Dermis microvascular lymphatic vessel endothelial cell (primary cell): ENCODE results near the gene AKAP17A. TPM values are rescaled to one million over a fixed set of nuclear protein-coding genes. Genes with fewer than 3 reads are reported as not detected.
"Not testable (repeated sequence)": the region's sequence is repeated elsewhere in the genome, so short reads cannot be mapped to it uniquely, and the experiment has no call there.

Source experiments
- DNase-seq, 2 donors: peaks; one replicate each; pipeline versions ENCODE4 v3.0.0 to v3.0.0-alpha.2; 2010; ENCODE audit warnings: low read depth in 2 of 2
- total RNA-seq: library from RNA; depleted of rRNA; stranded (reverse); fragments of >200 nt; gene quantifications from 2 replicates; pipeline ENCODE4 v1.2.1, GENCODE V29; 2014

AKAP17A gene
- total RNA-seq, 1 donor from 2014 or later, result 13.5 TPM

- no peak for DNase-seq
These were observed 9.8 kb downstream of the AKAP17A start for GRCh38 chrX:1601051-1601767.

- no peak for DNase-seq
These were observed 10.3 kb downstream of the AKAP17A start for GRCh38 chrX:1601768-1602085.

GRCh38 chrX:1602299-1602698 is 10.9 kb downstream of the AKAP17A start:
- DNase-seq, result no peak

GRCh38 chrX:1606496-1606895 is 15.1 kb downstream of the AKAP17A start:
- DNase-seq, result no peak

- DNase-seq, result no peak
These were observed 17.9 kb downstream of the AKAP17A start for GRCh38 chrX:1609311-1609710.

GRCh38 chrX:1609762-1610161 is 18.4 kb downstream of the AKAP17A start:
- DNase-seq, result no peak

GRCh38 chrX:1610166-1610565 is 18.8 kb downstream of the AKAP17A start:
- DNase-seq, result no peak

- no peak for DNase-seq
These were observed 19.3 kb downstream of the AKAP17A start for GRCh38 chrX:1610736-1611135.

GRCh38 chrX:1612641-1613286 is 21.4 kb downstream of the AKAP17A start:
- no peak for DNase-seq

- no peak for DNase-seq
These were observed 23.5 kb downstream of the AKAP17A start, which contains the start of gene ASMT for GRCh38 chrX:1614927-1615326. Gene ASMT, plus strand, starts transcription at chrX:1615059. Its CDS starts 141 bp downstream, at chrX:1615200.

GRCh38 chrX:1618689-1619088 is 27.3 kb downstream of the AKAP17A start:
- no peak for DNase-seq

GRCh38 chrX:1623691-1624090 is 32.3 kb downstream of the AKAP17A start:
- no peak for DNase-seq

GRCh38 chrX:1624158-1624860 is 32.9 kb downstream of the AKAP17A start:
- DNase-seq, result not testable (repeated sequence)

- DNase-seq, result not testable (repeated sequence)
These were observed 33.4 kb downstream of the AKAP17A start for GRCh38 chrX:1624861-1625215.

GRCh38 chrX:1629244-1629643 is 37.8 kb downstream of the AKAP17A start:
- no peak for DNase-seq

- DNase-seq, result no peak
These were observed 54.6 kb downstream of the AKAP17A start for GRCh38 chrX:1646009-1646408.

- DNase-seq, result no peak
These were observed 58.2 kb downstream of the AKAP17A start for GRCh38 chrX:1649621-1650020.

Other genes with a start within 250 kb of the AKAP17A start
- gene SLC25A6, start 199.5 kb upstream of the AKAP17A start, total RNA-seq, result 155 and 321 TPM in 2 replicates
- gene ASMTL, start 138.7 kb upstream of the AKAP17A start, total RNA-seq, result 9.4 and 15.8 TPM in 2 replicates
- gene P2RY8, start 54.4 kb upstream of the AKAP17A start, total RNA-seq, result 0.13 and 0.76 TPM in 2 replicates
- gene ASMT, start 23.5 kb downstream of the AKAP17A start, total RNA-seq, result not detected in 2 replicates